Measurements from ENCODE around the gene C17orf114.
"Not testable (repeated sequence)": the region's sequence is repeated elsewhere in the genome, so short reads cannot be mapped to it uniquely, and the experiment has no call there.

Gene C17orf114

GRCh38 chr17:4802228-4802627 lies at the start of gene C17orf114:
Gene C17orf114 (minus strand): TSS chr17:4802328.
- no peak for DNase-seq (ENCODE audit: low read depth)

- DNase-seq (ENCODE audit: low read depth) = no peak
Measured at GRCh38 chr17:4851084-4851483, 49.0 kb upstream of the C17orf114 start.

- no peak for DNase-seq (ENCODE audit: low read depth)
Measured at GRCh38 chr17:4850246-4850645, 48.1 kb upstream of the C17orf114 start.

GRCh38 chr17:4849011-4849536 lies 46.9 kb upstream of the C17orf114 start:
- no peak for DNase-seq (ENCODE audit: low read depth)

GRCh38 chr17:4846635-4847390 lies 44.7 kb upstream of the C17orf114 start:
- DNase-seq (ENCODE audit: low read depth) = no peak

GRCh38 chr17:4845118-4845517 lies 43.0 kb upstream of the C17orf114 start:
- no peak for DNase-seq (ENCODE audit: low read depth)

GRCh38 chr17:4843321-4844000 lies 41.3 kb upstream of the C17orf114 start:
- DNase-seq (ENCODE audit: low read depth) = no peak

- DNase-seq (ENCODE audit: low read depth) = no peak
Measured at GRCh38 chr17:4842376-4842775, 40.2 kb upstream of the C17orf114 start.

GRCh38 chr17:4840893-4841242 lies 38.7 kb upstream of the C17orf114 start:
- DNase-seq (ENCODE audit: low read depth) = no peak

GRCh38 chr17:4839965-4840892 lies 38.1 kb upstream of the C17orf114 start:
- DNase-seq (ENCODE audit: low read depth) = no peak

- DNase-seq (ENCODE audit: low read depth) = no peak
Measured at GRCh38 chr17:4839221-4839620, 37.1 kb upstream of the C17orf114 start.

- peak; percentile 45 for DNase-seq (ENCODE audit: low read depth)
Measured at GRCh38 chr17:4838309-4838785, 36.2 kb upstream of the C17orf114 start.

- no peak for DNase-seq (ENCODE audit: low read depth)
Measured at GRCh38 chr17:4837471-4838308, 35.6 kb upstream of the C17orf114 start.

- no peak for DNase-seq (ENCODE audit: low read depth)
Measured at GRCh38 chr17:4836221-4836620, 34.1 kb upstream of the C17orf114 start.

- no peak for DNase-seq (ENCODE audit: low read depth)
Measured at GRCh38 chr17:4834681-4835020, 32.5 kb upstream of the C17orf114 start.

GRCh38 chr17:4833941-4834680 lies 32.0 kb upstream of the C17orf114 start:
- no peak for DNase-seq (ENCODE audit: low read depth)

- DNase-seq (ENCODE audit: low read depth) = peak; percentile 77
Measured at GRCh38 chr17:4833178-4833940, 31.2 kb upstream of the C17orf114 start, which contains the start of gene MINK1. Gene MINK1 (plus strand): TSS chr17:4833340. CDS start chr17:4833584, 244 bp downstream.

GRCh38 chr17:4832829-4833177 lies 30.7 kb upstream of the C17orf114 start:
- DNase-seq (ENCODE audit: low read depth) = not testable (repeated sequence)

GRCh38 chr17:4827399-4827798 lies 25.3 kb upstream of the C17orf114 start:
- DNase-seq (ENCODE audit: low read depth) = no peak

Data from CMK (cell line).